DMS79 treated with DMSO at 0.1 percent for 48 hours (cell line): ENCODE data around the gene CD99L2.

Experiments
- DNase-seq: peaks from one replicate; lab custom pipeline; 2025; lab: John Stamatoyannopoulos, UW

Gene CD99L2

GRCh38 chrX:150792949-150793527 is 105.4 kb downstream of the CD99L2 start:
- no peak for DNase-seq

GRCh38 chrX:150790021-150790420 is 108.4 kb downstream of the CD99L2 start:
- DNase-seq = no peak

- DNase-seq = no peak
Observed at GRCh38 chrX:150781677-150782076, 116.8 kb downstream of the CD99L2 start.

GRCh38 chrX:150779385-150779784 is 119.1 kb downstream of the CD99L2 start:
- no peak for DNase-seq

- DNase-seq = no peak
Observed at GRCh38 chrX:150777328-150777992, 121.0 kb downstream of the CD99L2 start.

GRCh38 chrX:150775569-150776350 is 122.7 kb downstream of the CD99L2 start:
- no peak for DNase-seq

- DNase-seq = no peak
Observed at GRCh38 chrX:150774798-150775568, 123.5 kb downstream of the CD99L2 start.

- no peak for DNase-seq
Observed at GRCh38 chrX:150773634-150774033, 124.8 kb downstream of the CD99L2 start.

- no peak for DNase-seq
Observed at GRCh38 chrX:150773117-150773516, 125.4 kb downstream of the CD99L2 start.

- peak; percentile 17 for DNase-seq
Observed at GRCh38 chrX:150772150-150772970, 126.1 kb downstream of the CD99L2 start.

GRCh38 chrX:150771116-150771515 is 127.4 kb downstream of the CD99L2 start:
- DNase-seq = no peak

GRCh38 chrX:150770623-150771022 is 127.8 kb downstream of the CD99L2 start:
- no peak for DNase-seq

- no peak for DNase-seq
Observed at GRCh38 chrX:150769408-150769807, 129.1 kb downstream of the CD99L2 start.

- DNase-seq = no peak
Observed at GRCh38 chrX:150768580-150769190, 129.8 kb downstream of the CD99L2 start.

GRCh38 chrX:150768132-150768485 is 130.4 kb downstream of the CD99L2 start:
- no peak for DNase-seq

GRCh38 chrX:150767475-150768131 is 130.9 kb downstream of the CD99L2 start:
- no peak for DNase-seq

GRCh38 chrX:150767045-150767395 is 131.4 kb downstream of the CD99L2 start:
- DNase-seq = no peak

- DNase-seq = no peak
Observed at GRCh38 chrX:150766351-150767044, 132.0 kb downstream of the CD99L2 start.

- DNase-seq = no peak
Observed at GRCh38 chrX:150765782-150766350, 132.6 kb downstream of the CD99L2 start.

GRCh38 chrX:150765237-150765636 is 133.2 kb downstream of the CD99L2 start:
- DNase-seq = no peak
